ENCODE results near the gene GOLGA7B.

The GOLGA7B gene

DNA sequence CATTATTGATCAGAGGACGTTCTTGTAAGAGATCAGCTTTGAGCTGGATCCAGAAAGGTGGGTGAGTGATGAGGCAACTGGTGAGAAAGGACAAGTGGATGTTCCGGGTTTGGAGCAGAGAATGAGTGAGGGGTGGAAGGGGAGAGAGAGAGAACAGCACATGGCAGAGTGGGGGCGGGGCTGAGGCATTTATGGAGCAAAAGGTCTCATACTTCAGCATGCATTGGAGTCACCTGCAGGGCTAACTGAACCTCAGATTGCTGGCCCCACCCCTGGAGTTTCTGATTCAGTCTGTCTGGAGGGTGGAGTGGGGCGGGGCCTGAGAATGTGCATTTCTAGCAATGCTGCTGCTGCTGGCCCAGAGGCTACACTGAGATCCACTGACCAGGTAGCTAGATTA is 71.2 kb downstream of the GOLGA7B start:
- Histone ChIP-seq H3K14ac (ENCODE audit: low read length) (no peak overlapping the region), H2BK5ac (ENCODE audit: low read length) (no peak overlapping the region), H2BK120ac (ENCODE audit: low read depth, low read length) (no peak overlapping the region), H2AK5ac (ENCODE audit: low read depth, low read length) (no peak overlapping the region), H2BK15ac (ENCODE audit: low read length) (no peak overlapping the region), H3K36me3 (replicated peaks in 1 of 2; ENCODE audit: control insufficient read depth in 2 of 2, insufficient read depth in 2 of 2, low read length in 2 of 2) (no peaks in the 10 kb centered on the region), H3K23ac (ENCODE audit: low read depth, low read length, poor library complexity) (no peak overlapping the region), H3K9me3 (replicated peaks in 1 of 2; ENCODE audit: control insufficient read depth in 2 of 2, insufficient read depth in 1 of 2, low read depth in 1 of 2, low read length in 2 of 2) (peaks cover 0 to 1% of the 10 kb centered on the region in 2 donors), H4K91ac (ENCODE audit: low read depth, low read length, poor library complexity) (no peak overlapping the region), H3K27ac (replicated peaks; ENCODE audit: low read length) (no peak overlapping the region), H3K79me1 (ENCODE audit: low read depth, low read length) (no peaks in the 10 kb centered on the region), H3K9ac (ENCODE audit: low read depth, low read length, poor library complexity) (no peak overlapping the region), H3K4ac (ENCODE audit: low read length) (no peak overlapping the region), H2AFZ (ENCODE audit: low read length) (no peak overlapping the region), H3K4me2 (ENCODE audit: insufficient read depth, low read length, poor library complexity, severe bottlenecking) (no peak overlapping the region), H3K27me3 (ENCODE audit: control insufficient read depth in 3 of 3, insufficient read depth in 3 of 3, low read depth in 1 of 3, low read length in 3 of 3) (peaks cover 0 to 15% (median 0%) of the 10 kb centered on the region in 3 experiments), H4K8ac (ENCODE audit: low read depth, low read length) (no peak overlapping the region), H2BK12ac (ENCODE audit: low read length) (no peak overlapping the region), H3K4me3 (ENCODE audit: low read length in 2 of 2) (no peak overlapping the region), H3K4me1 (ENCODE audit: control insufficient read depth in 2 of 2, insufficient read depth in 1 of 2, low read depth in 1 of 2, low read length in 2 of 2) (peaks cover 0 to 7% of the 10 kb centered on the region in 2 donors), H3K18ac (ENCODE audit: low read length) (no peak overlapping the region)
- no CpG with 5 or more reads among the region's 4 CpGs for WGBS, 2 donors (ENCODE audit: extremely low coverage in 2 of 2, insufficient read length in 2 of 2, insufficient replicate concordance in 1 of 2)
- DNase-seq (ENCODE audit: low spot score), result no peak

Data from neuronal stem cell (in vitro differentiated cells).